ENCODE results near the gene TOGARAM1. TPM values are rescaled to one million over a fixed set of nuclear protein-coding genes. Genes with fewer than 3 reads are reported as not detected.

Gene TOGARAM1
- total and polyA plus RNA-seq, 9 of the 15 experiments (the other 6 are each of a cell fraction or from before 2014, with no cell fraction given), result 1.3 to 6.4 (median 3.7) TPM

DNA sequence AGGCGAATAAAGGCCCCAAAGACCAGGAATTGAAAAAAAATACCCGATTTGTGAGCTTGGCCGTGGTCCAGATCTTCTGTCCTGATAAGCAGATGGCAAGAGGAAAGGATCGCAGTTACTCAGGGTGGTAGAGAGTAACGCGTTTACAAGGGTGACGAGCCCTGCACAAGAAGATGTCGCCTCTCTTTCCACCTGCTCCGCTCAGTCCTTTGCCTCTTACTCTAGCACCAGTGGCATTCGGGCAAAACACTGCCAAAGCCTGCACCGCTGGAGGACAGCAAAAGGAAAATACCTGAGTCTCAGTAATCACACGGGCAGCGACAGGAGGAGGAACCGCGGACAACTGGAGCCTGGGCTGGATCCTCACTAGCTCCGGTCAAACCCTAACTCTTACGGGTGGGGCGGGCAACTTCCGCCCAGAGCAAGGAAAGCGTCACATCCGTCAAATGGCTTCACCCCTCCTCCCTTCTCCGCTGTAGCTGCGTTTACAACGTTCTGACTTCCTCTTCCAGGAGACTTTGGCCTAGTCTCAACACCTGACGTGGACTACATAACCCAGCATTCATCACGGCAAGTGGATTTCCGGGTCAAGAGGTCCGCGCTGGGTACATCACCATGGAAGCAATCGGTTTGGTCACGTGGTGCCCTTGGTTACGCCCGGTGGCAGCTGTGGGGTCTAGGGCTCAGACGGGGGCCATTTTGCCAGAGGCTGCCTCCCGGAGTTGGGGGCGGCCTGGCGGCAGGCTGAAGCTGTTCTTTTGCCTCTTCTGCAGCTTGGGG, at the start of gene TOGARAM1, which contains the start of gene KLHL28 (continued):
- TF ChIP-seq MEF2A (IDR thresholded peaks at IDR 0.05; ENCODE audit: control insufficient read depth, low read depth, low read length), result no peak
- TF ChIP-seq, protein P1, sequence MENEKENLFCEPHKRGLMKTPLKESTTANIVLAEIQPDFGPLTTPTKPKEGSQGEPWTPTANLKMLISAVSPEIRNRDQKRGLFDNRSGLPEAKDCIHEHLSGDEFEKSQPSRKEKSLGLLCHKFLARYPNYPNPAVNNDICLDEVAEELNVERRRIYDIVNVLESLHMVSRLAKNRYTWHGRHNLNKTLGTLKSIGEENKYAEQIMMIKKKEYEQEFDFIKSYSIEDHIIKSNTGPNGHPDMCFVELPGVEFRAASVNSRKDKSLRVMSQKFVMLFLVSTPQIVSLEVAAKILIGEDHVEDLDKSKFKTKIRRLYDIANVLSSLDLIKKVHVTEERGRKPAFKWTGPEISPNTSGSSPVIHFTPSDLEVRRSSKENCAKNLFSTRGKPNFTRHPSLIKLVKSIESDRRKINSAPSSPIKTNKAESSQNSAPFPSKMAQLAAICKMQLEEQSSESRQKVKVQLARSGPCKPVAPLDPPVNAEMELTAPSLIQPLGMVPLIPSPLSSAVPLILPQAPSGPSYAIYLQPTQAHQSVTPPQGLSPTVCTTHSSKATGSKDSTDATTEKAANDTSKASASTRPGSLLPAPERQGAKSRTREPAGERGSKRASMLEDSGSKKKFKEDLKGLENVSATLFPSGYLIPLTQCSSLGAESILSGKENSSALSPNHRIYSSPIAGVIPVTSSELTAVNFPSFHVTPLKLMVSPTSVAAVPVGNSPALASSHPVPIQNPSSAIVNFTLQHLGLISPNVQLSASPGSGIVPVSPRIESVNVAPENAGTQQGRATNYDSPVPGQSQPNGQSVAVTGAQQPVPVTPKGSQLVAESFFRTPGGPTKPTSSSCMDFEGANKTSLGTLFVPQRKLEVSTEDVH (IDR thresholded peaks at IDR 0.05; ENCODE audit: low read depth, partially characterized antibody), result peak; percentile 63
- TF ChIP-seq ATF7 (IDR thresholded peaks at IDR 0.05), result peak; percentile 82; the same call in 1 of the 2 replicates
- TF ChIP-seq ARNT (IDR thresholded peaks at IDR 0.05), result 0 out of 4 replicates have a peak, but pooled peaks of 1 of the 2 experiments have one; percentile 7
- no peak for TF ChIP-seq KLF16 (IDR thresholded peaks at IDR 0.05)
- no peak for TF ChIP-seq RCOR1 (IDR thresholded peaks at IDR 0.05; ENCODE audit: borderline replicate concordance in 1 of 2, low read depth in 2 of 2, low read length in 2 of 2)
- TF ChIP-seq, protein P2, sequence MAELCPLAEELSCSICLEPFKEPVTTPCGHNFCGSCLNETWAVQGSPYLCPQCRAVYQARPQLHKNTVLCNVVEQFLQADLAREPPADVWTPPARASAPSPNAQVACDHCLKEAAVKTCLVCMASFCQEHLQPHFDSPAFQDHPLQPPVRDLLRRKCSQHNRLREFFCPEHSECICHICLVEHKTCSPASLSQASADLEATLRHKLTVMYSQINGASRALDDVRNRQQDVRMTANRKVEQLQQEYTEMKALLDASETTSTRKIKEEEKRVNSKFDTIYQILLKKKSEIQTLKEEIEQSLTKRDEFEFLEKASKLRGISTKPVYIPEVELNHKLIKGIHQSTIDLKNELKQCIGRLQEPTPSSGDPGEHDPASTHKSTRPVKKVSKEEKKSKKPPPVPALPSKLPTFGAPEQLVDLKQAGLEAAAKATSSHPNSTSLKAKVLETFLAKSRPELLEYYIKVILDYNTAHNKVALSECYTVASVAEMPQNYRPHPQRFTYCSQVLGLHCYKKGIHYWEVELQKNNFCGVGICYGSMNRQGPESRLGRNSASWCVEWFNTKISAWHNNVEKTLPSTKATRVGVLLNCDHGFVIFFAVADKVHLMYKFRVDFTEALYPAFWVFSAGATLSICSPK (IDR thresholded peaks at IDR 0.05; ENCODE audit: borderline replicate concordance), result 0 out of 2 replicates have a peak, but pooled peaks have one; percentile 8
- TF ChIP-seq YY1 (IDR thresholded peaks at IDR 0.05; ENCODE audit: borderline replicate concordance in 1 of 3, control insufficient read depth in 1 of 3, extremely low read depth in 1 of 3, insufficient read depth in 3 of 3, insufficient read length in 1 of 3, insufficient replicate concordance in 2 of 3, low read depth in 1 of 3, low read length in 2 of 3), result peak in 2 of 3 experiments; percentile 49 to 83
- TF ChIP-seq ZBTB1 (CRISPR knock-in tag; IDR thresholded peaks at IDR 0.05; ENCODE audit: borderline replicate concordance, low read depth), result no peak
- TF ChIP-seq ETV5 (CRISPR knock-in tag; IDR thresholded peaks at IDR 0.05; ENCODE audit: low read depth), result no peak
- TF ChIP-seq ZNF589 (CRISPR knock-in tag; IDR thresholded peaks at IDR 0.05; ENCODE audit: low read depth), result no peak
- TF ChIP-seq CREM (IDR thresholded peaks at IDR 0.05; ENCODE audit: low read depth), result peak; percentile 94
- peak; percentile 91 for TF ChIP-seq ELF1 (tag; IDR thresholded peaks at IDR 0.05)
- TF ChIP-seq NRF1 (conservative IDR thresholded peaks at IDR 0.05 in 1 of 2, IDR thresholded peaks at IDR 0.05 in 1 of 2), result peak; percentile 33 to 39; a peak in 3 of 4 replicates
- TF ChIP-seq, protein P3, sequence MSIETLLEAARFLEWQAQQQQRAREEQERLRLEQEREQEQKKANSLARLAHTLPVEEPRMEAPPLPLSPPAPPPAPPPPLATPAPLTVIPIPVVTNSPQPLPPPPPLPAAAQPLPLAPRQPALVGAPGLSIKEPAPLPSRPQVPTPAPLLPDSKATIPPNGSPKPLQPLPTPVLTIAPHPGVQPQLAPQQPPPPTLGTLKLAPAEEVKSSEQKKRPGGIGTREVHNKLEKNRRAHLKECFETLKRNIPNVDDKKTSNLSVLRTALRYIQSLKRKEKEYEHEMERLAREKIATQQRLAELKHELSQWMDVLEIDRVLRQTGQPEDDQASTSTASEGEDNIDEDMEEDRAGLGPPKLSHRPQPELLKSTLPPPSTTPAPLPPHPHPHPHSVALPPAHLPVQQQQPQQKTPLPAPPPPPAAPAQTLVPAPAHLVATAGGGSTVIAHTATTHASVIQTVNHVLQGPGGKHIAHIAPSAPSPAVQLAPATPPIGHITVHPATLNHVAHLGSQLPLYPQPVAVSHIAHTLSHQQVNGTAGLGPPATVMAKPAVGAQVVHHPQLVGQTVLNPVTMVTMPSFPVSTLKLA (conservative IDR thresholded peaks at IDR 0.05), result peak; percentile 93 to 95
- TF ChIP-seq TOE1 (IDR thresholded peaks at IDR 0.05; ENCODE audit: borderline replicate concordance), result peak; percentile 98
- TF ChIP-seq TOE1 (CRISPR knock-in tag; IDR thresholded peaks at IDR 0.05; ENCODE audit: borderline replicate concordance, low read depth), result no peak
- TF ChIP-seq PYGO2 (tag; IDR thresholded peaks at IDR 0.05), result no peak
